A549 (cell line): ENCODE data around the gene GNB4. TPM values are rescaled to one million over a fixed set of nuclear protein-coding genes. Genes with fewer than 3 reads are reported as not detected.

ENCODE experiments used
- ATAC-seq, 2 experiments: fragments of 200-7000 bp in 1 of 2; fragments of >200 bp in 1 of 2; cut with Nextera tagmentation in 1 of 2; cut with Tn5 transposase in 1 of 2; 3 replicates each; pipeline versions ENCODE4 v1.8.0 to v1.9.1; 2018 to 2020; ENCODE audit warnings: mild to moderate bottlenecking in 1 of 2, moderate library complexity in 1 of 2
- CTCF ChIA-PET: fragments of 300-600 bp; sonication (Branson Sonifier 250); formaldehyde crosslinking; extraction: SDS; loops from one replicate; lab custom pipeline; 2021; ENCODE audit warnings: antibody characterized with exemption, inconsistent platforms; lab: Yijun Ruan, JAX
- POLR2A ChIA-PET: fragments of 350-600 bp; formaldehyde crosslinking; extraction: SDS; loops from one replicate; lab custom pipeline; 2021; ENCODE audit warnings: antibody characterized with exemption, inconsistent platforms; lab: Yijun Ruan, JAX
- DNase-seq, 2 experiments: peaks; one replicate each; pipeline versions ENCODE4 v3.0.0 to v3.0.0-alpha.2; 2011 to 2016; ENCODE audit warnings: low read depth in 1 of 2, low spot score in 1 of 2
- FAIRE-seq: peaks from 2 replicates; lab custom pipeline; 2011; peaks lifted over from hg19 to GRCh38; lab: Jason Lieb, UNC
- H3K27ac ChIP-seq, 2 experiments: fragments of >200 bp; sonication (Bioruptor Twin); formaldehyde crosslinking; 3 replicates each; pipeline ENCODE4 v1.5.1; 2016 to 2017
- H3K4me1 ChIP-seq: fragments of >200 bp; sonication (Bioruptor Twin); formaldehyde crosslinking; 3 replicates; pipeline ENCODE4 v1.6.1; 2016
- H3K4me2 ChIP-seq: fragments of >200 bp; sonication (Bioruptor Twin); formaldehyde crosslinking; 3 replicates; pipeline ENCODE4 v1.6.1; 2016
- H3K4me3 ChIP-seq: fragments of >200 bp; sonication (Bioruptor Twin); formaldehyde crosslinking; 3 replicates; pipeline ENCODE4 v1.5.1; 2016
- H3K9me3 ChIP-seq: fragments of >200 bp; sonication (Bioruptor Twin); formaldehyde crosslinking; 3 replicates; pipeline ENCODE4 v1.6.1; 2016
- BHLHE40 ChIP-seq: IDR thresholded peaks from 2 replicates; pipeline ENCODE4 v1.6.1; 2012; ENCODE audit warnings: low read depth, low read length, inconsistent platforms
- CBX8 ChIP-seq: fragments of 200-600 bp; sonication (generic); IDR thresholded peaks from 2 replicates; pipeline ENCODE4 v1.6.1; 2016
- CHD2 ChIP-seq: fragments of 150-350 bp; IDR thresholded peaks from 2 replicates; pipeline ENCODE4 v1.6.1; 2014; ENCODE audit warnings: low read length; ENCODE audit not compliant: partially characterized antibody
- CHD4 ChIP-seq: fragments of 200-600 bp; sonication (generic); IDR thresholded peaks from 2 replicates; pipeline ENCODE4 v1.6.1; 2016; ENCODE audit warnings: antibody characterized with exemption, mild to moderate bottlenecking, borderline replicate concordance
- E2F6 ChIP-seq: IDR thresholded peaks from 2 replicates; pipeline ENCODE4 v1.6.1; 2012; ENCODE audit warnings: low read depth, borderline replicate concordance
- EHF ChIP-seq: fragments of 250-450 bp; sonication (Bioruptor Pico); IDR thresholded peaks from 2 replicates; pipeline ENCODE4 v1.5.0; 2020; ENCODE audit warnings: mild to moderate bottlenecking
- EHMT2 ChIP-seq: fragments of 200-600 bp; sonication (generic); IDR thresholded peaks from 2 replicates; pipeline ENCODE4 v1.6.1; 2016; ENCODE audit warnings: antibody characterized with exemption, low read depth, mild to moderate bottlenecking, moderate library complexity
- EP300 ChIP-seq, 2 experiments: fragments of >200 bp; sonication (Bioruptor Twin); formaldehyde crosslinking; IDR thresholded peaks; 2 replicates in 1 of 2; 3 replicates in 1 of 2; pipeline ENCODE4 v1.6.1; 2016 to 2017
- FOSB ChIP-seq: fragments of 250-450 bp; sonication (Bioruptor Pico); IDR thresholded peaks from 2 replicates; pipeline ENCODE4 v1.5.0; 2020; ENCODE audit warnings: mild to moderate bottlenecking, moderate library complexity
- FOSL2 ChIP-seq, 2 experiments: fragments of 450-650 bp in 1 of 2; fragments of >200 bp in 1 of 2; sonication (Bioruptor Twin) in 1 of 2; formaldehyde crosslinking; IDR thresholded peaks; 2 replicates each; pipeline versions ENCODE4 v1.5.0 to v1.6.1; 2016 to 2020; ENCODE audit warnings: mild to moderate bottlenecking in 1 of 2, moderate library complexity in 1 of 2
- HDAC2 ChIP-seq: fragments of 200-600 bp; sonication (generic); IDR thresholded peaks from 2 replicates; pipeline ENCODE4 v1.6.1; 2016
- HOXA7 ChIP-seq: fragments of 250-450 bp; sonication (Bioruptor Pico); IDR thresholded peaks from 2 replicates; pipeline ENCODE4 v1.5.0; 2020; ENCODE audit warnings: mild to moderate bottlenecking, moderate library complexity
- KDM5A ChIP-seq: fragments of 200-600 bp; sonication (generic); IDR thresholded peaks from 2 replicates; pipeline ENCODE4 v1.6.1; 2016; ENCODE audit warnings: antibody characterized with exemption, mild to moderate bottlenecking
- MAFK ChIP-seq: fragments of 450-650 bp; IDR thresholded peaks from 2 replicates; pipeline ENCODE4 v1.6.1; 2014; ENCODE audit not compliant: partially characterized antibody
- NFE2L2 ChIP-seq: fragments of 150-350 bp; conservative IDR thresholded peaks from 2 replicates; pipeline ENCODE4 v1.6.1; 2014; ENCODE audit warnings: low read length
- PBX3 ChIP-seq: IDR thresholded peaks from 2 replicates; pipeline ENCODE4 v1.6.1; 2012
- RCOR1 ChIP-seq: fragments of 150-350 bp; IDR thresholded peaks from 2 replicates; pipeline ENCODE4 v1.6.1; 2014; ENCODE audit warnings: antibody characterized with exemption, low read length, low read depth
- RNF2 ChIP-seq: fragments of 200-600 bp; sonication (generic); IDR thresholded peaks from 2 replicates; pipeline ENCODE4 v1.6.1; 2016; ENCODE audit warnings: low read depth, mild to moderate bottlenecking, antibody characterized with exemption, moderate library complexity, borderline replicate concordance
- SMC3 ChIP-seq: fragments of >200 bp; sonication (Bioruptor Twin); formaldehyde crosslinking; IDR thresholded peaks from 3 replicates; pipeline ENCODE4 v1.6.1; 2018; ENCODE audit warnings: inconsistent platforms
- SREBF2 ChIP-seq: fragments of 450-650 bp; IDR thresholded peaks from 2 replicates; pipeline ENCODE4 v1.6.1; 2014; ENCODE audit warnings: mild to moderate bottlenecking, moderate library complexity
- TFCP2L1 ChIP-seq: fragments of 250-450 bp; sonication (Bioruptor Pico); IDR thresholded peaks from 2 replicates; pipeline ENCODE4 v1.5.0; 2021; ENCODE audit warnings: mild to moderate bottlenecking
- TP53 ChIP-seq: fragments of 250-450 bp; sonication (Bioruptor Pico); IDR thresholded peaks from 2 replicates; pipeline ENCODE4 v1.5.0; 2021; ENCODE audit warnings: mild to moderate bottlenecking, moderate library complexity
- USF2 ChIP-seq: fragments of 450-650 bp; IDR thresholded peaks from 2 replicates; pipeline ENCODE4 v1.6.1; 2014; ENCODE audit warnings: antibody characterized with exemption
- ZFP36 ChIP-seq: fragments of 450-650 bp; IDR thresholded peaks from 2 replicates; pipeline ENCODE4 v1.6.1; 2014; ENCODE audit warnings: borderline replicate concordance; ENCODE audit not compliant: partially characterized antibody
- ZSCAN20 ChIP-seq: fragments of 250-450 bp; sonication (Bioruptor Pico); IDR thresholded peaks from 2 replicates; pipeline ENCODE4 v1.8.0; 2022; ENCODE audit warnings: mild to moderate bottlenecking, moderate library complexity
- WGBS: methylation state at CpG from one replicate; pipeline ENCODE4 v1.1.6; 2017; ENCODE audit errors: missing lambda C conversion rate; 5-methylcytosine and 5-hydroxymethylcytosine counted together
- polyA plus RNA-seq, 4 experiments: library from polyadenylated mRNA; depleted of rRNA in 3 of 4; stranded (reverse); fragments of >200 nt; fragmentation: RNase III in 1 of 4; extraction: RNeasy Plus Mini Kit Qiagen cat#74134 plus additional on column Dnase treatment in 1 of 4; gene quantifications; 2 replicates in 3 of 4; 3 replicates in 1 of 4; pipeline ENCODE4 v1.2.3, GENCODE V29; 2011 to 2017
- TF ChIP-seq, protein P1 (sequence below): fragments of 150-350 bp; IDR thresholded peaks from 2 replicates; pipeline ENCODE4 v1.6.1; 2014; ENCODE audit warnings: low read depth, mild to moderate bottlenecking, low read length

The GNB4 gene
- polyA plus RNA-seq, 2 of the 4 experiments (the other 2 are of a cell fraction) = 10.9 to 22.7 TPM

DNA sequence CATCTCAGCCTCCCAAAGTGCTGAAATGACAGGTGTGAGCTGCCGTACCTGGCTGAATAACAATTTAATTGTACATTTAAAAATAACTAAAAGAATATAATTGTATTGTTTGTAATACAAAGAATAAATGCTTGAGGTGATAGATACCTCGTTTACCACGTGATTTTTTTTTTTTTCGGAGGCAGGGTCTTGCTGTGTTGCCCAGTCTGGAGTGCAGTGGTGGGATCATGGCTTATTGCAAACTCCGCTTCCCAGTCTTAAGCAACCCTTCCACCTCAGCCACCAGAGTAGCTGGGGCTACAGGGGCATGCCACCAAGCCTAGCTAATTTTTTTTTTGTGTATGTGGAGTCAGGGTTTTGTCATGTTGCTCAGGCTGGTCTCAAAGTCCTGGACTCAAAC lies 87.9 kb downstream of the GNB4 start:
- Histone ChIP-seq H3K27ac (no peak overlapping the region), H3K4me3 (no peak overlapping the region), H3K4me1 (no peaks in the 10 kb centered on the region), H3K9me3 (no peaks in the 10 kb centered on the region), H3K4me2 (no peak overlapping the region)
- POLR2A ChIA-PET = no interaction called here
- CTCF ChIA-PET = no interaction called here
- FAIRE-seq = no peak
- DNase-seq = no peak
- ATAC-seq = no peak
- TF ChIP-seq HOXA7 (CRISPR knock-in tag) (no peak), FOSB (CRISPR knock-in tag) (no peak), EHF (CRISPR knock-in tag) (no peak), TFCP2L1 (CRISPR knock-in tag) (no peak), NFE2L2 (no peak), RCOR1 (no peak), ZSCAN20 (no peak), CHD4 (no peak), MAFK (no peak), ZFP36 (no peak), SREBF2 (no peak)
- WGBS = 95% methylated on average over 5 of the region's 5 CpGs

DNA sequence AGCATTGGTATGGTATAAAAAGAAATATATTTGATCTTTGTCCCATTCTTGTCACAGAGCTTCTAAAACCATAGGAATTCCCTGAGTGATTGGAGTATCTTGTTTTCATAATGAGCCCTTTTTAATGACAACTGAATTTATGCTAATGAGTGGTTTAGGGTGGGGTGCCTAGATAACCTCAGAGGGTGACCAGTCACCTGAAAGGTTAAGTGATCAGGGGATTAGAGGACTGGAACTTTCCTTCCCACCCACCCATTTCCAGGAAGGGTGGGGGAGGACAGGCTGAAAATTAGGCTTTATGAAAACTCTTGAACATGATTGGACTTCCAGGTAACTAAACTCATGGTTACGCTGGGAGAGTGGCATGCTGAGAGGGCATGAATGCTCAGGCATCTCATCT lies 95.3 kb downstream of the GNB4 start:
- Histone ChIP-seq H3K27ac (no peak overlapping the region), H3K4me2 (no peak overlapping the region), H3K4me3 (no peak overlapping the region), H3K4me1 (no peaks in the 10 kb centered on the region), H3K9me3 (no peaks in the 10 kb centered on the region)
- TF ChIP-seq RNF2 = no peak
- TF ChIP-seq BHLHE40 = no peak
- TF ChIP-seq KDM5A = no peak
- TF ChIP-seq USF2 = no peak
- no peak for TF ChIP-seq EHMT2
- TF ChIP-seq NFE2L2 = no peak
- no peak for TF ChIP-seq TP53 (CRISPR knock-in tag)
- TF ChIP-seq HDAC2 = no peak
- ATAC-seq (no peak), DNase-seq (no peak), FAIRE-seq (no peak)
- WGBS = 88% methylated on average over 1 of the region's 1 CpG
- ChIA-PET POLR2A (no interaction called here), CTCF (no interaction called here)

GRCh38 chr3:179348325-179349013 lies 102.8 kb downstream of the GNB4 start:
- H3K4me1 ChIP-seq = peaks cover 11% of the 10 kb centered on the region; the same call in 2 of the 3 replicates
- POLR2A ChIA-PET = no interaction called here
- no peak for FAIRE-seq
- no peak for TF ChIP-seq EP300 (IDR thresholded peaks at IDR 0.05)
- TF ChIP-seq CHD2 = no peak
- no peak for TF ChIP-seq RNF2
- TF ChIP-seq, protein P1, sequence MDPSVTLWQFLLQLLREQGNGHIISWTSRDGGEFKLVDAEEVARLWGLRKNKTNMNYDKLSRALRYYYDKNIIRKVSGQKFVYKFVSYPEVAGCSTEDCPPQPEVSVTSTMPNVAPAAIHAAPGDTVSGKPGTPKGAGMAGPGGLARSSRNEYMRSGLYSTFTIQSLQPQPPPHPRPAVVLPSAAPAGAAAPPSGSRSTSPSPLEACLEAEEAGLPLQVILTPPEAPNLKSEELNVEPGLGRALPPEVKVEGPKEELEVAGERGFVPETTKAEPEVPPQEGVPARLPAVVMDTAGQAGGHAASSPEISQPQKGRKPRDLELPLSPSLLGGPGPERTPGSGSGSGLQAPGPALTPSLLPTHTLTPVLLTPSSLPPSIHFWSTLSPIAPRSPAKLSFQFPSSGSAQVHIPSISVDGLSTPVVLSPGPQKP = no peak
- TF ChIP-seq CBX8 = no peak
- TF ChIP-seq E2F6 = no peak
- TF ChIP-seq PBX3 = no peak
- TF ChIP-seq SMC3 = no peak
- TF ChIP-seq KDM5A = no peak
- no peak for TF ChIP-seq FOSL2 (IDR thresholded peaks at IDR 0.05)
- no peak for TF ChIP-seq FOSL2 (CRISPR knock-in tag; IDR thresholded peaks at IDR 0.05)
- no peak for TF ChIP-seq RCOR1
- TF ChIP-seq, all 56 proteins: peak for 0
- peak overlapping the region; percentile 91 for H3K4me2 ChIP-seq
- 28% methylated on average over 5 of the region's 5 CpGs for WGBS
- H3K4me3 ChIP-seq = peak overlapping the region; percentile 82
- ATAC-seq = no peak
- H3K9me3 ChIP-seq = no peaks in the 10 kb centered on the region
- peak overlapping the region; percentile 73 to 93 for H3K27ac ChIP-seq
- DNase-seq = no peak
- CTCF ChIA-PET = no interaction called here
